HG03060 (cell line): ENCODE measurements around the gene SPSB4.
A peak's percentile ranks its signal among the peaks of the same experiment; 100 is the strongest.

Experiments used
- ATAC-seq: cut with Tn5 transposase; IDR thresholded peaks from one replicate; pipeline ENCODE4 v1.9.1; 2021; ENCODE audit warnings: low read depth, moderate number of reproducible peaks; ENCODE audit not compliant: unreplicated experiment

SPSB4 gene

GRCh38 chr3:141150081-141150830 lies 99.1 kb downstream of the SPSB4 start:
- ATAC-seq = no peak

GRCh38 chr3:141150931-141151330 lies 99.8 kb downstream of the SPSB4 start:
- no peak for ATAC-seq

- ATAC-seq = no peak
These were observed 100.3 kb downstream of the SPSB4 start for GRCh38 chr3:141151439-141151838.

- ATAC-seq = no peak
These were observed 101.0 kb downstream of the SPSB4 start for GRCh38 chr3:141152130-141152529.

- ATAC-seq = no peak
These were observed 101.9 kb downstream of the SPSB4 start for GRCh38 chr3:141152801-141153678.

- no peak for ATAC-seq
These were observed 102.5 kb downstream of the SPSB4 start for GRCh38 chr3:141153679-141153966.

GRCh38 chr3:141164852-141165251 lies 113.7 kb downstream of the SPSB4 start:
- no peak for ATAC-seq

- ATAC-seq = no peak
These were observed 116.5 kb downstream of the SPSB4 start for GRCh38 chr3:141167681-141168080.

- ATAC-seq = no peak
These were observed 119.6 kb downstream of the SPSB4 start for GRCh38 chr3:141170678-141171295.

- no peak for ATAC-seq
These were observed 123.5 kb downstream of the SPSB4 start for GRCh38 chr3:141174674-141175073.

GRCh38 chr3:141176775-141177174 lies 125.6 kb downstream of the SPSB4 start:
- no peak for ATAC-seq

GRCh38 chr3:141178026-141178425 lies 126.9 kb downstream of the SPSB4 start:
- ATAC-seq = no peak

- no peak for ATAC-seq
These were observed 127.4 kb downstream of the SPSB4 start for GRCh38 chr3:141178551-141178950.

GRCh38 chr3:141179983-141180382 lies 128.8 kb downstream of the SPSB4 start:
- no peak for ATAC-seq

GRCh38 chr3:141181196-141181595 lies 130.0 kb downstream of the SPSB4 start:
- no peak for ATAC-seq

GRCh38 chr3:141181819-141182218 lies 130.7 kb downstream of the SPSB4 start:
- ATAC-seq = no peak

GRCh38 chr3:141183606-141184005 lies 132.5 kb downstream of the SPSB4 start:
- no peak for ATAC-seq

- ATAC-seq = no peak
These were observed 133.3 kb downstream of the SPSB4 start for GRCh38 chr3:141184430-141184829.

GRCh38 chr3:141191097-141191749 lies 140.1 kb downstream of the SPSB4 start:
- ATAC-seq = no peak

- peak; percentile 95 for ATAC-seq
These were observed 141.2 kb downstream of the SPSB4 start for GRCh38 chr3:141192345-141192744.
